RPMI8226 (cell line): ENCODE measurements around the gene PTGER4.

Experiments used
- DNase-seq: peaks from one replicate; pipeline ENCODE4 v3.0.0-alpha.2; 2015

PTGER4 gene

GRCh38 chr5:40672425-40672824 is 7.3 kb upstream of the PTGER4 start:
- DNase-seq = peak; percentile 13

- DNase-seq = no peak
These were observed 5.0 kb upstream of the PTGER4 start for GRCh38 chr5:40674661-40675235.

GRCh38 chr5:40675396-40676133 is 4.2 kb upstream of the PTGER4 start:
- DNase-seq = no peak

- DNase-seq = no peak
These were observed 2.9 kb upstream of the PTGER4 start for GRCh38 chr5:40676613-40677343.

GRCh38 chr5:40677456-40677855 is 2.3 kb upstream of the PTGER4 start:
- DNase-seq = no peak

- peak; percentile 36 for DNase-seq
These were observed 1.7 kb upstream of the PTGER4 start for GRCh38 chr5:40678026-40678425.

GRCh38 chr5:40678460-40679147 is 1.1 kb upstream of the PTGER4 start:
- no peak for DNase-seq

GRCh38 chr5:40679148-40679912 is 385 bp upstream of the PTGER4 start:
- DNase-seq = peak; percentile 93

- DNase-seq = no peak
These were observed 1.1 kb downstream of the PTGER4 start for GRCh38 chr5:40680741-40681362.

- peak; percentile 40 for DNase-seq
These were observed 1.8 kb downstream of the PTGER4 start for GRCh38 chr5:40681363-40682153.

GRCh38 chr5:40682154-40683017 is 2.7 kb downstream of the PTGER4 start:
- DNase-seq = no peak

- no peak for DNase-seq
These were observed 3.6 kb downstream of the PTGER4 start for GRCh38 chr5:40683305-40683704.

GRCh38 chr5:40685193-40685592 is 5.5 kb downstream of the PTGER4 start:
- no peak for DNase-seq

GRCh38 chr5:40685976-40686486 is 6.3 kb downstream of the PTGER4 start:
- no peak for DNase-seq

GRCh38 chr5:40687321-40687720 is 7.6 kb downstream of the PTGER4 start:
- DNase-seq = no peak

GRCh38 chr5:40688127-40688761 is 8.5 kb downstream of the PTGER4 start:
- DNase-seq = peak; percentile 88

- no peak for DNase-seq
These were observed 9.3 kb downstream of the PTGER4 start for GRCh38 chr5:40688996-40689395.

GRCh38 chr5:40689438-40689837 is 9.7 kb downstream of the PTGER4 start:
- DNase-seq = no peak

- DNase-seq = no peak
These were observed 10.6 kb downstream of the PTGER4 start for GRCh38 chr5:40690267-40690666.

GRCh38 chr5:40691894-40692293 is 12.2 kb downstream of the PTGER4 start:
- no peak for DNase-seq
